ENCODE measurements around the gene RFFL.

Gene RFFL

DNA sequence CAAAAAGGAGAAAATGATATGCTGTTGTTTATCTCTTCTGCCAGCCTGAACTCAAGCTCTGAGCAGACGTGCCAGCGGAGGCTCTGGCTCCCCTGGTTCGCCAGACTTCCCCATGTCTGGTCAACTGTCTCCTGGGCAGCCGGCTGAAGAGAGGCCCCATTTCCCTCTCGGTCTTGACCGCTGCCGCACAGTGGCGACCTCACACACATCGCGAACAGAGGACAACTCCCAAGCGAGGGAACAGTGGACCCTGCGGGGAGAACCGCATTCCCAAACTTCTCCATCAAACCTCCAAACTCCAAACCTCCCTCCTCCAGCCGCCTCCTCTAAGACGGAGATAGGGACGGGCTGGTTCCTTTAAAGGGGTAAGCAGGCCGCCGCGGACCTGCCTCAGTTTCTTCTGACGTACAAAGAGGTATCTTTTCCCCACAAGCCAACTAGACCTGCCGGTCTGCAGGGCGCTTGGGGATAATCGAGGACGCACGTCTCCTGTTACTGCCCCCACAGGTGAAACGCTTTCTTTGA is 24.9 kb upstream of the RFFL start:
- DNase-seq (ENCODE audit: insufficient read length, low spot score) (peak; percentile 24), FAIRE-seq (no peak)
- 0 out of 2 replicates have a peak, but pooled peaks have one; percentile 30 for TF ChIP-seq POLR2A (IDR thresholded peaks at IDR 0.05; ENCODE audit: low read depth, low read length)

DNA sequence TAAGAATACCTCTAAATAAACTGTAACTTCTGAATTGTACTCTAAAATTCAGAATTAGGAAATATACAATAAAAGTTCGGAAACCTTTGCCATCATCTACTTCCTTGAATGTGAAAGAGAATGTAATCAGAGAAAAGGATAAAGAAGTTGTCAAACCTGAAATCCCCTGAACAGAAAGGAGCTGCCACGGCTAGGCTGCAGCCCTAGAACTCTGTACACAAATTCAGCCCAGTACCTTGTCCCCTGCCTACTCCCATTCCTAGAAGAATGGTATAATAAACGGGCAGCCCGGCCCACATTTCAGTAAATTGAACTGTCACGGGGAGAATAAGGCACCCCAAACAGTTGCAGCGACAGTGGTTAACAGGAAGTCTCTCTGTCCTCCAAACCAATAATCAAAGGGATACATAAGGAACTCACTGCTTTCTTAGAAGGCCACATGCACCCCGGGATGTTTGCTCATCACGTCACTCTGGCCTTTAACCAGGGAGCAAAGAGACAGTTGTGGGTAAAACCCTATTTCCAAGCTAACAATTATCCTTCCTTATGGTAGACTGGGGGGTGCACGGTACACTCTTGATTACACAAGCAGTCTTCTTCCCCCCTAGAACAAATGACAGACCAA is 24.3 kb upstream of the RFFL start:
- DNase-seq (ENCODE audit: insufficient read length, low spot score) (peak; percentile 11), FAIRE-seq (no peak)
- no peak for TF ChIP-seq POLR2A (IDR thresholded peaks at IDR 0.05; ENCODE audit: low read depth, low read length)

DNA sequence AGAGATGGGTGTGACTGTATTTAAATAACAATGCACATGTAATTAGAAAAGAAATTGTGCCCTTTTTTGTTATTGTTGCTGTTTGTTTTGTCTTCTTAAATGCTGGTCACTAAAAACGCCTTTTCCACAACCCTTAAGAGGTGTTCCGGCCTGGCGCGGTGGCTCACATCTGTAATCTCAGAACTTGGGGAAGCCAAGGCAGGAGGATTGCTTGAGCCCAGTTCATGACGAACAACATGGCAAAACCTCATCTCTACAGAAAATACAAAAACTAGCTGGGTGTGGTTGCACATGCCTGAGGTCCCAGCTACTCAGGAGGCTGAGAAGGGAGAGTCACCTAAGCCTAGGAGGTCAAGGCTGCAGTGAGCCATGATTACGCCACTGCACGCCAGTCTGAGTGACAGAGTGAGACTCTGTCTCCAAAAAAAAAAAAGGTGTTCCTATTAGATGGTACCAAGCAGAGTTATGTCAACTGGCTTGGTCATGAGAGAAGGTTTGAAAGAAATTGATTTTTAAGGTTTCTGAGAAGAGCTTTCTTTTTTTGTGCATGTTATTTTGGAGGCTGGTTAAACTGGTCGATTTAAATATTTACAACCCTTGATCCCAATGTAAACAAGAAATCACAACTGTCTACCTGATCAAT is 23.5 kb upstream of the RFFL start:
- TF ChIP-seq POLR2A (IDR thresholded peaks at IDR 0.05; ENCODE audit: low read depth, low read length): no peak
- FAIRE-seq: no peak
- DNase-seq (ENCODE audit: insufficient read length, low spot score): no peak

DNA sequence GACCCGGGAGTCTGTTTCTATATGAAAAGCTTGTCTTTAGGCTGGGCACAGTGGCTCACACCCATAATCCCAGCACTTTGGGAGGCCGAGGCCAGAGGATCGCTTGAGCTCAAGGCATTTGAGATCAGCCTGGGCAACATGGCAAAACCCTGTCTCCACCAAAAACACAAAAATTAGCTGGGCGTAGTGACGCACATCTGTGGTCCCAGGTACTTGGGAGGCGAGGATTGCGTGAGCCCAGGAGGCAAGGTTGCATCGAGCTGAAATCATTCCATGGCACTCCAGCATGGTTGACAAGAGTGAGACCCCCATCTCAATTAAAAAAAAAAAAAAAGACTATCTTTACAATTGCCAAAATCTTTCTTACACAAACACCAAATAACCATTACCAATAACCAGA is 22.7 kb upstream of the RFFL start:
- DNase-seq (ENCODE audit: insufficient read length, low spot score) (no peak), FAIRE-seq (no peak)
- TF ChIP-seq POLR2A (IDR thresholded peaks at IDR 0.05; ENCODE audit: low read depth, low read length): no peak

DNA sequence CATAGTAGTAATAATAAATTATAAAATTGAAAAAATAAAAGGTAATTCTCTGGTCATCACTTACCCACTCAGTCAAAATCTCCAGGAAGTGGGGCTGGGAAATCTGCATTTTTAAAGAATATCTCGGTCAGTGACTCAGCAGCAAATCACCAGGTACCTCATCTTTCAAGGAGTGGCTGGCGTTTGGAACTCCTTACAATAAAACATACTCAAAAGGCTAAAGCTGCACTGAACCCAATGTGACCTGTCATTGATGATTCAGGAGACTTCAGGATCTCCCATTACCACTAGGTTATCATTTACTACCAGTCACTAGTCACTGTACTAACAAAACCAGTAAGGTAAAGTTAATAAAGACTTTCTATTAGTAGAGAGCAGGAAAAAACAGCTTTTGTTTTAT is 21.5 kb upstream of the RFFL start:
- DNase-seq (ENCODE audit: insufficient read length, low spot score): peak; percentile 49
- TF ChIP-seq POLR2A (IDR thresholded peaks at IDR 0.05; ENCODE audit: low read depth, low read length): no peak
- no peak for FAIRE-seq

DNA sequence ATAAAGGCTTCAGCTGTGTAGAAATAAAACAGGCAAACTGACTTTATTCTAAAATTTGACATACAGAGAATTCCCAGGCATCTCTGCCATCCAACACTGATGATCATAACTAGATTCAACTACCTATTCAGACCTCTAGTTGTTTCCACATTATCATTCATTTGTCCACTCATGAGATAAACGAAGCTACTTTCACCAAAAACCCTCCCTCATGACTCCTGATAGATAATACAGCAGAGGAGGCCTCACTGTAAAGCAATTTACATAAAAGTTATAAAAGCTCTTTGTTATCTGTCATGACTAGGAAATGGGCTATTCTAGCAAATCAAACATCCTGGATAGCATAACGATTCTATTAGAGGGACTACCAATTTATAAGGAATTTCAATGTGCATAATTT is 19.6 kb upstream of the RFFL start:
- DNase-seq (ENCODE audit: insufficient read length, low spot score): no peak
- TF ChIP-seq POLR2A (IDR thresholded peaks at IDR 0.05; ENCODE audit: low read depth, low read length): no peak
- FAIRE-seq: no peak

DNA sequence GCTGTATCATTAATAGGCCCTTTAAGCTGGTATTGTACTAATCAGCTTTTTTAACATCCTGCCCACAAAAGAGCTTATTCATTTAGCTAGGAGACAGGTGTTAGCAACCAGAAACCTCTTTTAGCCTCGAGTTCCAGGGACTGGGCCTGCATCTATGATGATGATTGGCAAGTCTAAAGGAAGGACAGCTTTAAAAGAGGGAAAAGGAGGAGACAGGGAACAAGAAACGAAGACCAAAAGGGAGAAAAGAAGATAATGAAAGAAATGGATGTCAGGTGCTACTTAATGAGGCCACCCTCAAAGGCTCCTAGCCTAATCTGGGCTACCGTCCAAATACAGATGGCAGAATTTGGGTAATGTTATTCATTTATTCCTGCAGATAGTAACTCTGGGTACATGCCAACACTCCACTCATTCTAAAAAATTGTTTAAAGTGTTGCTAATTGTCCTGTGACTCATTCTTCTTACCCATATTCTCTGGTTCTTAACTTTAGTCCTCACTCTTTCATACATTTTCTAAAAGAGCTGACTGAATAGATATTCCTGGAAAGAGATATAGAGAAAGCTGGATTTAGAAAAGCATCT is 18.7 kb upstream of the RFFL start:
- no peak for TF ChIP-seq POLR2A (IDR thresholded peaks at IDR 0.05; ENCODE audit: low read depth, low read length)
- DNase-seq (ENCODE audit: insufficient read length, low spot score) (peak; percentile 16), FAIRE-seq (peak; percentile 57)

DNA sequence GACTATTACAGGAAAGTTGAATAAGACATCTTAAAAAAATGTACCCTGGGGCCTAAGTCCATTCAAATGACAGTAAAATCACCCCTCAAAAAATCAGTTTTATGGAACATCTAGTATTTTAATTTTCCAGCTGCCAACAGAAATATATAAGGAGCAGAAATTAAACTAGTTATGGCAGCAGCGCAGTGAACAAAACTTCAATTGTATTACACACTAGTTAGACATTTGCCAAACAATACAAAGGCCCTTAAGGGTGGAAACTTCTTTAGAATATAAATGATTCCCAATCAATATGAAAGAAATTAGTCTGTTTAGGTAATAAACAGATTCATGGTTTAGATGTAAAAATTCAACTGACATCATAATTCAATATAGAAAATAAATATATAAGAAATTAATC is 18.1 kb upstream of the RFFL start:
- FAIRE-seq: no peak
- TF ChIP-seq POLR2A (IDR thresholded peaks at IDR 0.05; ENCODE audit: low read depth, low read length): no peak
- DNase-seq (ENCODE audit: insufficient read length, low spot score): no peak

DNA sequence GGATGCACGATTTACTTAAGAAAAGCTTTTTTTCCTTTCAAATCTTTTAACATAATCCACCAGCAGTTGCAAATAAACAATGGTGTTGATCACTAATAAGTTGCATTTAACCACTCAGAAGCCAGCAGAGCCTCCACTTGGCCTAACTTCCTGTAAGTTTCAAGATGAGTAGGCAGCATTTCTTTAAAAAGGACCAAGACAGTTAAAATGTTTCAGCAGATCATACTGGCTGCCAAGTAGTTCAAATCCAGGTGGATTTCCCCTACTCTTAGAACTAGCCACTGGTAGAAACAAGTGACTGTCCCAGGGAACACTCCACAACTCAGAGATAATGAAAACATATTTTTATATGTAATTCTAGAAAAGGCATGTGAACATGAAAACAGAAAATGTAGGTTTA is 17.0 kb upstream of the RFFL start:
- DNase-seq (ENCODE audit: insufficient read length, low spot score) (no peak), FAIRE-seq (no peak)
- no peak for TF ChIP-seq POLR2A (IDR thresholded peaks at IDR 0.05; ENCODE audit: low read depth, low read length)

DNA sequence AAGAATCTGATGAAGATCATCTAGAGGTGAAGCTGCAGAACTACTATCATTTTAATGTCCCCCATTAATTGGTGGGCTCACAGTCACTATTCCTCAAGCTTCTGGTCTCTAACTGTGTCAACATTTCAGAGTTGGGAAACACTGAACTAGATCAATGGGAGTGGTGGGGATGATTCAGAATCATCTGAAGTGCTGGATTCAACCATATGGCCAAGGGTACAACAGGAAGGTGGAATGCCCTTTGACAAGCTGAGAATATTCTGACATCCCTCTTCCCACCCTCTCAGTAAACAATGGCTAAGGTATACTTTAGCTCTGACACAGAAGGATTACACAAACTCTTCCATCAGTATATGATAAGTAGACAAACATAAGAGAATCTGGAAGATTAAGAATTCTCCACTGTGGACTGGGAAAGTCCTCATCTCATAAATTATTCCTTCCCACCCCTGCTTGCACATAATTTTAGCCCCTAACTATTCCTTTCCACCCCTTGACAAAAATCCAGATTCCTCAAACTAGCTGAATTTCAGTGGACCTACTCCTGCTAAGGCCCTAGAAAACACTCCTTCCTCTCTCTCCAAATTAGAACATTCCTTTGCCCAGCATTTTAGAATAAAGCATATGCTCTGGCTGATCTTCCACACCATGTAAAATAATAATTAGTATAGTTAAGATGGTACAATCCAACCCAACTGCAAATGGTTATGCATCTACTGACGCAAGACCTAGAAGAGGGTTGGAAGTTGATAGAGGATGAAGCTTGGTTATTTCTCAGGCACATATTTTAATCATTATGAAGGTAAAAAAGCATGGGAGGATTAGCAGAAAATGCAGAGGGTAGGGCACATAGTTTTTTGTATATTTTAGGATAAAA is 16.3 kb upstream of the RFFL start:
- TF ChIP-seq POLR2A (IDR thresholded peaks at IDR 0.05; ENCODE audit: low read depth, low read length): no peak
- FAIRE-seq (no peak), DNase-seq (ENCODE audit: insufficient read length, low spot score) (no peak)

DNA sequence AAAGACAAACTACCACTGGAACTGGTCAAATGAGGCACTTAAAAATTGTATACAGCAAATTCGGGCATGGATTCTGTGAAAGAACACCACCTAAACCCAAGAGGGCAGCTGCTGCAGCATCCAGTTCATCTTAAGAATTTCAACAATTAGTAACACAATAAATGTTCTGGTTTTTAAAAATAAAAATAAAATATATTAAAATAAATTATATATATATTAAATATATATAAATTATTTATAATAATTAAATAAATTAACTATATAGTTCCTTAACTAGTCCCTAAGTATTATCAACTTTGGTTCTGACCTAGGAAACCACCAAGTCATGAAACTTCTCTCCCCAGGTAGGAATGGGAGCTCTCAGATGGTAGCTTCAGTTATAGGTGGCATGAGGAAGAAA is 13.4 kb upstream of the RFFL start:
- no peak for TF ChIP-seq POLR2A (IDR thresholded peaks at IDR 0.05; ENCODE audit: low read depth, low read length)
- DNase-seq (ENCODE audit: insufficient read length, low spot score): no peak
- FAIRE-seq: no peak

DNA sequence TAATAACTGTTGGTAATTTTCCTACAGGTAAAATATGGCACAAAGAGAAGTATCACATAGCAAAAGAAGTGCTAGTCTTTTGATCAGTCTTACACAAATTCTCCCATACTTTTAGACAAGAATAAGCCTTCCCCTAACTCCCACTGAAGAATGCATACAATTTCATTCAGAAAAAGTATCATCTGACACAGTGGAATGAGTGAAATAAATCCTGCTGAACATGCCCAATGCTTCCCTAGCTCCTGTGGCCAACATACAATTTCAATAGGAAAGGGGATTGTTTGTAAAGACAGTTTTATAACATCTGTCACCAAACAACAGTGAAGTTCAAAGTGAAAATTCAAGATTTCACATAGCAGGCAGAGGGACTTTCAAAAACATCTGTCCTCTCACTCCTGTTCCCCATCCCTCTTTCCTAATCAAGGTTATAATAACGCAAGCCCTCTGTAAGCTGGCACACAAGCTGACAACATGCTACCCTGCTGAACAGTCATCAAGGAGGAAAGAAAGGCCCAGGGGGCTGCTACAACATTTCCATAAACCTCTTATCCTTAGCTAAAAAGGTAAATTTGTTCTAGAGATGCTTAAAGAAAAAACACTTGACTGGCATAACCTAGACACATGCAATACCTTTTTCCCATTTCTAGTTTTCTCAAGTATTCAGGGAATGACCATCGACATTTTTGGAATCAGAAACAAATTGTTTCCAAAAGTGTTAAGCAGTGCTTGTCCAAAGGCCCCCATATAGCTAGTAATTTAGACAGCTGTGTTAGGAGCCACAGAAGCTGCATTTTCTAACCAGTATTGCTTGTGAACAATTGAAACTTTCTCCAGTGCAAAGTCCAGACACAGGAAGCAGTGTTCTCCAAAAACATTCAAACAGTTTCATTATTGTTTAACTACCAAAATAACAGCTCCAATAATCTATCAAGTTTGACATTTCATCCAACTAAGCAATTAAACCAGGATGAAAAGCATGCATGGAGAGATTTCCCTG is 11.5 kb upstream of the RFFL start:
- DNase-seq (ENCODE audit: insufficient read length, low spot score): no peak
- TF ChIP-seq POLR2A (IDR thresholded peaks at IDR 0.05; ENCODE audit: low read depth, low read length): no peak
- FAIRE-seq: no peak
